Osteoblast (primary cell): ENCODE data around the gene ZNF841. TPM values are rescaled to one million over a fixed set of nuclear protein-coding genes. Genes with fewer than 3 reads are reported as not detected.

Experiments
- DNase-seq: peaks from one replicate; pipeline ENCODE4 v3.0.0; 2011; ENCODE audit warnings: low spot score, mixed read lengths; ENCODE audit not compliant: insufficient read length; ENCODE audit errors: missing footprints
- H2AFZ ChIP-seq: 2 replicates; pipeline ENCODE4 v1.6.0; 2011; ENCODE audit warnings: mild to moderate bottlenecking, low read length
- H3K27ac ChIP-seq: 2 replicates; pipeline ENCODE4 v1.5.1; 2011; ENCODE audit warnings: mild to moderate bottlenecking, low read depth, low read length, moderate library complexity
- H3K27me3 ChIP-seq: 2 replicates; pipeline ENCODE4 v1.6.0; 2012; ENCODE audit warnings: mild to moderate bottlenecking, control low read depth, inconsistent platforms, low read length, moderate library complexity; ENCODE audit not compliant: insufficient read depth
- H3K36me3 ChIP-seq: 2 replicates; pipeline ENCODE4 v1.5.1; 2011; ENCODE audit warnings: mild to moderate bottlenecking, low read length, control low read depth, moderate library complexity; ENCODE audit not compliant: insufficient read depth
- H3K4me1 ChIP-seq: 2 replicates; pipeline ENCODE4 v1.5.1; 2011; ENCODE audit warnings: mild to moderate bottlenecking, low read length, control low read depth, moderate library complexity; ENCODE audit not compliant: insufficient read depth
- H3K4me2 ChIP-seq: 2 replicates; pipeline ENCODE4 v1.6.0; 2011; ENCODE audit warnings: mild to moderate bottlenecking, low read length; ENCODE audit not compliant: insufficient read depth
- H3K4me3 ChIP-seq: fragments of 200-600 bp; sonication (generic); 3 replicates; pipeline ENCODE4 v1.5.1; 2012; ENCODE audit warnings: mild to moderate bottlenecking, low read length, inconsistent platforms; ENCODE audit not compliant: insufficient read depth
- H3K79me2 ChIP-seq: 2 replicates; pipeline ENCODE4 v1.6.0; 2012; ENCODE audit warnings: mild to moderate bottlenecking, low read length, control low read depth, inconsistent platforms; ENCODE audit not compliant: insufficient read depth
- H3K9me3 ChIP-seq: 2 replicates; pipeline ENCODE4 v1.5.1; 2011; ENCODE audit warnings: low read depth, low read length, control low read depth
- H4K20me1 ChIP-seq: 2 replicates; pipeline ENCODE4 v1.6.0; 2012; ENCODE audit warnings: mild to moderate bottlenecking, low read length, control low read depth; ENCODE audit not compliant: insufficient read depth
- CTCF ChIP-seq: IDR thresholded peaks from 2 replicates; pipeline ENCODE4 v1.5.1; 2011; ENCODE audit warnings: mild to moderate bottlenecking, low read depth, low read length, moderate library complexity; ENCODE audit errors: extremely low read depth
- total RNA-seq: library from RNA; depleted of rRNA; stranded (reverse); fragments of >200 nt; gene quantifications from 2 replicates; pipeline ENCODE4 v1.2.3, GENCODE V29; 2012

The ZNF841 gene
- total RNA-seq, 1 donor, result 27.9 TPM

GRCh38 chr19:52140032-52140710 lies 44.6 kb upstream of the ZNF841 start:
- peak; percentile 17 for DNase-seq
- Histone ChIP-seq H3K27ac (no peak overlapping the region), H2AFZ (peak overlapping the region; percentile 85), H3K36me3 (no peaks in the 10 kb centered on the region), H3K4me2 (peak overlapping the region; percentile 87), H3K4me3 (peak overlapping the region; percentile 86), H3K9me3 (peaks cover 3% of the 10 kb centered on the region), H4K20me1 (no peaks in the 10 kb centered on the region), H3K4me1 (peaks cover 6% of the 10 kb centered on the region), H3K27me3 (no peaks in the 10 kb centered on the region), H3K79me2 (peaks cover 36% of the 10 kb centered on the region)
- TF ChIP-seq CTCF, result no peak

- peak; percentile 68 for TF ChIP-seq CTCF
- H3K4me3 ChIP-seq, result peak within 1 kb of the TSS; percentile 86
These were observed 43.9 kb upstream of the ZNF841 start, which contains the start of gene ZNF616 for GRCh38 chr19:52139252-52140031. TSS of gene ZNF616 (minus strand) at chr19:52139938. CDS start at chr19:52130512, 9,426 bp downstream.

GRCh38 chr19:52138983-52139251 lies 43.4 kb upstream of the ZNF841 start:
- Histone ChIP-seq H3K4me1 (peaks cover 6% of the 10 kb centered on the region), H3K9me3 (peaks cover 7% of the 10 kb centered on the region), H3K27me3 (no peaks in the 10 kb centered on the region), H3K27ac (peak overlapping the region; percentile 84), H4K20me1 (peaks cover 4% of the 10 kb centered on the region), H3K36me3 (peaks cover 3% of the 10 kb centered on the region), H3K4me3 (peak overlapping the region; percentile 86), H3K79me2 (peaks cover 48% of the 10 kb centered on the region), H2AFZ (peak overlapping the region; percentile 99), H3K4me2 (peak overlapping the region; percentile 91)
- DNase-seq, result no peak
- TF ChIP-seq CTCF, result no peak

More at GRCh38 chr19:52139252-52140031, 43.9 kb upstream of the ZNF841 start, which contains the start of gene ZNF616:
- Histone ChIP-seq H3K27ac (peak within 1 kb of the TSS; percentile 84), H3K9me3 (peaks cover 7% of the 10 kb centered on the region), H3K27me3 (no peaks in the 10 kb centered on the region), H3K4me2 (peak within 1 kb of the TSS; percentile 91), H4K20me1 (peaks cover 4% of the 10 kb centered on the region), H3K36me3 (peaks cover 3% of the 10 kb centered on the region), H3K79me2 (peaks cover 43% of the 10 kb centered on the region), H3K4me1 (peaks cover 6% of the 10 kb centered on the region), H2AFZ (peak within 1 kb of the TSS; percentile 99)
- peak; percentile 97 for DNase-seq
